ENCODE measurements around the gene MLXIP. TPM values are rescaled to one million over a fixed set of nuclear protein-coding genes. Genes with fewer than 3 reads are reported as not detected.

Gene MLXIP
- total RNA-seq, 2 donors from 2014 or later: 17.1 to 17.5 TPM

- Mint-ChIP-seq H3K36me3 (ENCODE audit: insufficient read depth in 2 of 2) (peaks cover 0 to 2% of the 10 kb centered on the region in 2 donors), H3K27ac (no peak overlapping the region), H3K4me3 (no peak overlapping the region), H3K27me3 (ENCODE audit: low read depth) (no peaks in the 10 kb centered on the region), H3K9me3 (no peaks in the 10 kb centered on the region), H3K4me1 (ENCODE audit: low read depth) (peaks cover 12% of the 10 kb centered on the region)
- ATAC-seq (replicated peaks in 1 of 2) (no peak), DNase-seq (no peak)
Measured at GRCh38 chr12:122073815-122074214, 4.7 kb upstream of the MLXIP start.

DNA sequence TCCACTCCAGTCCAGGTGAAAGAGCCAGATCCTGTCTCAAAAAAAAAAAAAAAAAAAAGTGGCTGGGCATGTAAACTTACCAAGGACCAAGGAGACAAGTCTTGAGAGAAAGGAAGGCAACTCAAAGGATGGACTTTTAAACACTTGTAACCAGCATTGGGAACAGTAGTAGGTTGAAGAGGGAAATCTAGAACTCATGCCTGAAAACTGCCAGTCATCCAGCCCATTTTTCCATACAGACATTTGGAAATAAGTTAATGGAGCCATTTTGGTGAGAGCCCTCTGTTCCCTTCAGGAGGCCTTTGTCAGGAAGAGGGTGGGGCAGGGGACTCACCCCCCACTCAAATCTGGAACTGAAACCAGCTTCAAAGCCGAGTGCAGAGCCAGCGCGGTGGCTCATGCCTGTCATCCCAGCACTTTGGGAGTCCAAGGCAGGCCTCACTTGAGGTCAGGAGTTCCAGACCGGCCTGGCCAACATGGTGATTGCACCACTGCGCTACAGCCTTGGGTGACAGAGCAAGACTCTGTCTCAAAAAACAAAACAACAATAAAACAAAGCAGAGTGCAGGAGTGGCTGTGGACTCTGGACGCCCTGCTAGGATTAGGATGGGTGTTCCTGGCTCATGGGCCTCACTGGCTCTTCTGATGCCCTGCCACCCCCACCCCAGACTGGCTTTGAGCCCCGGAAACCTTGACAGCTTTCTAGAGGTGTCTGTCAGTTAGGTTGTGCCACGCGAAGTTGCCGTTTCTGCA is 1.6 kb upstream of the MLXIP start:
- peak overlapping the region; percentile 53 to 56 for H3K4me3 Mint-ChIP-seq
- DNase-seq: peak; percentile 35 to 41

GRCh38 chr12:122079033-122079531 is 526 bp downstream of the MLXIP start:
- ATAC-seq (replicated peaks in 1 of 2) (peak; percentile 10 to 21), DNase-seq (peak in 1 of 2 donors; percentile 41)
- Mint-ChIP-seq H3K9me3 (no peaks in the 10 kb centered on the region), H3K36me3 (ENCODE audit: insufficient read depth in 2 of 2) (peaks cover 0 to 7% of the 10 kb centered on the region in 2 donors), H3K27me3 (ENCODE audit: low read depth) (no peaks in the 10 kb centered on the region), H3K4me3 (peak overlapping the region; percentile 75 to 92), H3K4me1 (ENCODE audit: low read depth) (peaks cover 60% of the 10 kb centered on the region), H3K27ac (peak overlapping the region; percentile 80)

More for the DNA sequence above, 1.6 kb upstream of the MLXIP start:
- H3K9me3 Mint-ChIP-seq: no peaks in the 10 kb centered on the region
- no peaks in the 10 kb centered on the region for H3K27me3 Mint-ChIP-seq (ENCODE audit: low read depth)
- no peak for ATAC-seq (replicated peaks in 1 of 2)
- H3K36me3 Mint-ChIP-seq (ENCODE audit: insufficient read depth in 2 of 2): peaks cover 2% of the 10 kb centered on the region in 2 donors
- peaks cover 39% of the 10 kb centered on the region for H3K4me1 Mint-ChIP-seq (ENCODE audit: low read depth)
- no peak overlapping the region for H3K27ac Mint-ChIP-seq

- no peak for ATAC-seq (replicated peaks in 1 of 2)
- Mint-ChIP-seq H3K27me3 (ENCODE audit: low read depth) (no peaks in the 10 kb centered on the region), H3K36me3 (ENCODE audit: insufficient read depth in 2 of 2) (peaks cover 0 to 7% of the 10 kb centered on the region in 2 donors), H3K27ac (peak overlapping the region; percentile 72), H3K4me3 (peak overlapping the region; percentile 75 to 92), H3K4me1 (ENCODE audit: low read depth) (peaks cover 65% of the 10 kb centered on the region), H3K9me3 (no peaks in the 10 kb centered on the region)
- DNase-seq: no peak
Measured at GRCh38 chr12:122079532-122080081, 1.1 kb downstream of the MLXIP start.

- H3K36me3 Mint-ChIP-seq (ENCODE audit: insufficient read depth in 2 of 2): peaks cover 0 to 7% of the 10 kb centered on the region in 2 donors
- H3K27me3 Mint-ChIP-seq (ENCODE audit: low read depth): no peaks in the 10 kb centered on the region
- peak overlapping the region; percentile 75 to 92 for H3K4me3 Mint-ChIP-seq
- peaks cover 65% of the 10 kb centered on the region for H3K4me1 Mint-ChIP-seq (ENCODE audit: low read depth)
- no peak for ATAC-seq (replicated peaks in 1 of 2)
- H3K9me3 Mint-ChIP-seq: no peaks in the 10 kb centered on the region
- H3K27ac Mint-ChIP-seq: peak overlapping the region; percentile 72
- peak; percentile 27 to 31 for DNase-seq
Measured at GRCh38 chr12:122080149-122081082, 1.9 kb downstream of the MLXIP start.

GRCh38 chr12:122081083-122081696 is 2.6 kb downstream of the MLXIP start:
- H3K27ac Mint-ChIP-seq: peak overlapping the region; percentile 45
- H3K9me3 Mint-ChIP-seq: no peaks in the 10 kb centered on the region
- ATAC-seq (replicated peaks in 1 of 2): peak; percentile 62 to 63
- peak; percentile 46 to 64 for DNase-seq
- peaks cover 62% of the 10 kb centered on the region for H3K4me1 Mint-ChIP-seq (ENCODE audit: low read depth)
- H3K27me3 Mint-ChIP-seq (ENCODE audit: low read depth): no peaks in the 10 kb centered on the region
- peak overlapping the region; percentile 75 to 92 for H3K4me3 Mint-ChIP-seq
- H3K36me3 Mint-ChIP-seq (ENCODE audit: insufficient read depth in 2 of 2): peaks cover 0 to 7% of the 10 kb centered on the region in 2 donors

- Mint-ChIP-seq H3K27me3 (ENCODE audit: low read depth) (no peaks in the 10 kb centered on the region), H3K4me3 (peak overlapping the region; percentile 75 to 92), H3K9me3 (no peaks in the 10 kb centered on the region), H3K4me1 (ENCODE audit: low read depth) (peaks cover 57% of the 10 kb centered on the region), H3K36me3 (ENCODE audit: insufficient read depth in 2 of 2) (peaks cover 0 to 7% of the 10 kb centered on the region in 2 donors), H3K27ac (peak overlapping the region; percentile 9)
- DNase-seq (peak in 1 of 2 donors; percentile 29), ATAC-seq (replicated peaks in 1 of 2) (peak; percentile 14 to 28)
Measured at GRCh38 chr12:122081697-122082221, 3.2 kb downstream of the MLXIP start.

- H3K4me3 Mint-ChIP-seq: peak overlapping the region; percentile 75 to 92
- no peaks in the 10 kb centered on the region for H3K27me3 Mint-ChIP-seq (ENCODE audit: low read depth)
- no peak for DNase-seq
- peak overlapping the region; percentile 5 for H3K27ac Mint-ChIP-seq
- H3K9me3 Mint-ChIP-seq: no peaks in the 10 kb centered on the region
- H3K36me3 Mint-ChIP-seq (ENCODE audit: insufficient read depth in 2 of 2): peaks cover 0 to 7% of the 10 kb centered on the region in 2 donors
- ATAC-seq (replicated peaks in 1 of 2): no peak
- peaks cover 53% of the 10 kb centered on the region for H3K4me1 Mint-ChIP-seq (ENCODE audit: low read depth)
Measured at GRCh38 chr12:122082621-122083356, 4.2 kb downstream of the MLXIP start.

DNA sequence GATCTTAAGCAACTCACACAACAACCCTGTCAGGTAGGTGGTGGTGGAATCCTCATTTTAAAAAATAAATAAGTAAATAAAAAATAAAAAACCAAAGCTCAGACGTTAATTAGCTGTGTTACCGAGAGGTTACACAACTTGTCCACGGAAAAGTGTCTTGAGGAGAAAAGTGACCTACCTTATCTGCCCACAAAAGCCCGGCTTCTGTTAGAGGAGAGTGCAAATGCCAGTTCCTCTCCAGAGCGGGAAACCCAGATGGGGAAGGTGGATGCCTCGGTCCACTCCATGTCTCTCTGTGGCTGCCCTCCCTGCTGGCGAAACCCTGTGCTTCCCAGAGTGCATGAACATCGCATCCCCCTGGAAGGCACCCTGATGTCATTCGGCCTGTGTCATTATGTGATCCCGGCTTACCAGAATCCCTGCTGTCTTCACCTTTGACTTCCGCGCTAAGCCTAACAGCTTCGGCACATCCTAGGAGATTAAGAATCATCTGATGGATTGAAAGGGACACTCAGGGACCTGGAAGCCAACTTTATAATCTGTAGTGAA is 6.4 kb downstream of the MLXIP start:
- Mint-ChIP-seq H3K36me3 (ENCODE audit: insufficient read depth in 2 of 2) (peaks cover 0 to 7% of the 10 kb centered on the region in 2 donors), H3K9me3 (no peaks in the 10 kb centered on the region), H3K4me3 (no peak overlapping the region), H3K27me3 (ENCODE audit: low read depth) (no peaks in the 10 kb centered on the region), H3K27ac (no peak overlapping the region), H3K4me1 (ENCODE audit: low read depth) (peaks cover 46% of the 10 kb centered on the region)
- no peak for ATAC-seq (replicated peaks in 1 of 2)
- DNase-seq: no peak

DNA sequence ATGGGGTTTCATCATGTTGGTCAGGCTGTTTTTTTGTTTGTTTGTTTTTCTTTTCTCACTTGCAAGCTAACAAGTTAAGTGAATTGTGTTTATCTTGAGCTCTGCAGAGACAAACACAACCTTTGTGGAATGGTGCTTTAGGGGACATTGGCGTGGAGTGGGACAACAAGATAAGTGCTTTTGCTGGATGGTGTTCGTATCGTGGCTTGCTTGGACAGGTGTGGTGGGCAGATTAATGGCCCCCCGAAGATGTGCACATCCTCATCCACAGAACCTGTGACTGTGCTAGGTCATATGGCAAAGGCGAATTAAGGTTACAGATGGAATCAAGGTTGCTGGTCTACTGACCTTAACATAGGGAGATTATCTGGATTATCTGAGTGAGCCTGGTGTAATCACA is 7.0 kb downstream of the MLXIP start:
- H3K4me1 Mint-ChIP-seq (ENCODE audit: low read depth): peaks cover 39% of the 10 kb centered on the region
- no peaks in the 10 kb centered on the region for H3K27me3 Mint-ChIP-seq (ENCODE audit: low read depth)
- ATAC-seq (replicated peaks in 1 of 2) (no peak), DNase-seq (no peak)
- H3K27ac Mint-ChIP-seq: no peak overlapping the region
- H3K4me3 Mint-ChIP-seq: peak overlapping the region; percentile 23 to 50
- H3K9me3 Mint-ChIP-seq: no peaks in the 10 kb centered on the region
- H3K36me3 Mint-ChIP-seq (ENCODE audit: insufficient read depth in 2 of 2): peaks cover 0 to 7% of the 10 kb centered on the region in 2 donors

DNA sequence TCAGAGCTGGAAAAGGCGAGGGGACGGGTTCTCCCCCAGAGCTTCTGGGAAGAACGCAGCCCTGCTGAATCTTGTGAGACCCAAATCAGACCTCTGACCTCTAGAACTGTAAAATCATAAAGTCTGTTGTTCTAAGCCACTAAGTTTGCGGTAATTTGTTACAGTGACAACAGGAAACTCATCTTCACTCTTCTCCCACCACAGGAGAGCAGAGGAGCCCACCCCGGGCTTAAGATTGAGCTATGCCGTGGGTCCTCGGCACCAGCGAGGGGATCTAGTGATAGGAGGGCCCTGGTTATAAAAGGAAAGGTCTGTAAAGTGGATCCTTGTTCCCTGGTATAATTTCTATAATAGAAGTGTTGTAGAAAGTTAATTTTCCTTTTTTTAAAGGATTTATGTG is 7.6 kb downstream of the MLXIP start:
- Mint-ChIP-seq H3K4me3 (peak overlapping the region; percentile 23 to 50), H3K27ac (no peak overlapping the region), H3K4me1 (ENCODE audit: low read depth) (peaks cover 34% of the 10 kb centered on the region), H3K9me3 (no peaks in the 10 kb centered on the region), H3K27me3 (ENCODE audit: low read depth) (no peaks in the 10 kb centered on the region), H3K36me3 (ENCODE audit: insufficient read depth in 2 of 2) (peaks cover 0 to 7% of the 10 kb centered on the region in 2 donors)
- ATAC-seq (replicated peaks in 1 of 2) (no peak), DNase-seq (no peak)
